GM18867 (cell line): ENCODE data around the gene IRAK2.

Experiments
- ATAC-seq: cut with Tn5 transposase; IDR thresholded peaks from one replicate; pipeline ENCODE4 v1.9.1; 2021; ENCODE audit warnings: mild to moderate bottlenecking, moderate library complexity; ENCODE audit not compliant: unreplicated experiment

Gene IRAK2

DNA sequence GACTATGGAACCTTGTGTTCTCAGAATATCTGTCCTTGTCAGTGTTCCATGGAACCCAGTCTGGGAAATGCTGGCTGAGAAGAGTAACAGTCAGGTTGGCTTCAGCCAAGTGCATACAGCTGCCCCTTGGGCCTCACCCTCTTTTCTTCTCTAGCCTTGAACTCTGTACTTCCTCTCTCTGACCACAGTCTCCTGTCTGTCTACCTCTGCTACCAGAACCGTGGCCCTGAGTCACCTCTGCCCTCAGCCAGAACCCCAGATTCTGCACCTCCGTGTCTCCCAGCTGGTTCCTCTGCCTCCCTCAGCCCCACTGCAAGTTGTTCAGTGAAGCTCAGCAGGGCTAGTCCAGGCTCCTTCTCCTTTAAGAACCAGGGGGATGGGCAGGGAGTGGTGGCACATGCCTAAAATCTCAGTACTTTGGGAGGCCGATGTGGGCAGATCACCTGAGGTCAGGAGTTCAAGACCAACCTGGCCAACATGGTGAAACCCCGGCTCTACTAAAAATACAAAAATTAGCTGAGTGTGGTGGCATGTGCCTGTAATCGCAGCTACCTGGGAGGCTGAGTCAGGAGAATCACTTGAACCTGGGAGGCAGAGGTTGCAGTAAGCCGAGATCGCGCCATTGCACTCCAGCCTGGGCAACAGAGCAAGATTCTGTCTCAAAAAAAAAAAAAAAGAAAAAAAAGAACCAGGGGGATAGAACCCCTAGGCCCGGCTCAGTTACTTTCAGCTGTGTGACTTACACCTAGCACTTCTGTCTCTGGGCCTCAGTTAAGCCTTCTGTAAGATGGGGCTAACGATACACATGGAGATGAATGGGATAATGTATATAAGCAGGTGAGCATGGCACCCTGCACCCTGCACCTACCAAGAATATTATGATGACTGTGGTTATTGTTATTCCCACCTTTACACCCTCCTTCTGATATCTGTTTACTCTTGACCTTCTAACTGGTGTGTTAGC lies 59.2 kb downstream of the IRAK2 start:
- ATAC-seq = peak; percentile 71

DNA sequence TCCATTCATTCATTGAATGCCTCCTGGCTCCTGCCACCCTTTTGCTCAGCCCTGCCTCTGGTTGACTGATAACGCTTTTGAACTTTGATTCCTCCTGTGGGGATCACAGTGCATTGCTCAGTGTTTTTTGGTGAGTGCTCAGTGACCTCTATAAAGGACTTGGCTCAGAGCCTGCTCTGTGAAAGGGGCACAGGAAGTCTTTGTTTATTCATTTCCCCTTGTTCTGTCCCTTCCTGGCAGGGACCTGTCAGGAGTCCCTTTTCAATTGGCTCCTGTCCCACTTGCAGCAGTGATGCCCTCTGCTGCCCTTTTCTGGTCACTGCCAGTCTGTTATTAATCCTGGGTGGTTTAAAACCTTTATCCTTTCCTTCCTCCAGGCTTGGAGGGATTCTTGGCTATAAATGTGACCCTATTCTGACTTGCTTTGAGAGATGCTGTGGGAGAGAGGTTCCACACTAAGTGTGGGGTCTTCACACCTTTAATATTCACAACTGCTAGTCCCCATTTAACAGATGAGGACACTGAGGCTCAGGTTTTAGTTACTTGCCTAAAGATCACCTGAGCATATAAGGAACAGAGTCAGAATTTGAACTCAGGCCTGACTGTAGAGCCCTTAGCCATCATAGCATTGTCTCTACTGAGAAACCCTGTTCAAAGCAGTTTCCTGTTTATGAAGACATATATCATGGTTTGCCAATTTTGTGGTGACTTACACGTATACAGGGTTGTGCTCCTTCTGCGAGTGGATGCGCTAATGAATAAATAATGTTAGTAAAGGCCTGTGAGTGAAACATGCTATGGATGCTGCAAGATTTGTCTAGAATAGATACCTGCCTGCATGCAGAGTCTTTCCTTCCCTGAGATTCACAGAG lies 60.3 kb downstream of the IRAK2 start:
- peak; percentile 45 for ATAC-seq

DNA sequence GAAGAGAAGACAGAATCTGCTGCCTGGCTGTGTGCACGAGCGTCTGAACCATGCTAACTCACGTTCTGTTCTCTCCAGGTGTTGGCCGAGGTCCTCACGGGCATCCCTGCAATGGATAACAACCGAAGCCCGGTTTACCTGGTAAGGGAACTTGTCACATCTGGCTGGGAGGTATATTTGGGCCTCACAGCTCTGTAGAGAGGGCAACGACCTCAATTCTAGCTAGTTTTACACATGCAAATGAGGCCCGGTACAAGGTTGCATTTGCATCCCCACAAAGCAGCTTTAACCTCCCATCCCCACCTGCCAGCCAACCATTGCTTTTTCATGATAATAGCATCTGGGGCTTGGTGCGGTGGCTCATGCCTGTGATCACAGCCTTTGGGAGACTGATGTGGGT lies 61.6 kb downstream of the IRAK2 start:
- ATAC-seq = no peak

- ATAC-seq = no peak
These were observed 63.7 kb downstream of the IRAK2 start for GRCh38 chr3:10228248-10228950.

GRCh38 chr3:10229576-10229975 lies 64.9 kb downstream of the IRAK2 start:
- ATAC-seq = no peak

- peak; percentile 62 for ATAC-seq
These were observed 67.4 kb downstream of the IRAK2 start for GRCh38 chr3:10232137-10232536.

DNA sequence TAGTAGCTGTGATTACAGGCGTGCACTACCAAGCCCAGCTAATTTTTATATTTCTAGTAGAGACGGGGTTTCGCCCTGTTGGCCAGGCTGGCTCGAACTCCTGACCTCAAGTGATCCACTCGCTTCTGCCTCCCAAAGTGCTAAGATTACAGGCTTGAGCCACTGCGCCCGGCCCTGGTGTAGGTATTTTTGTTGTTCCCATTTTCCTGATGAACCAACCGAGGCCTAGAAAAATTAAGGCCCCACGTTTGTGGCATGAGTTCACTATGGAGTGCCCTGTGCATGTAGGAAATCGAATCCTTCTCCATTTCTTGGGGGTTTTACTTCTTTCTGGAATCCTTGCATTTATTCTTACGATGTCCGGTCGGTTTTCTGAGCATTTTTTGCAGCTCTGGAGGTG lies 69.3 kb downstream of the IRAK2 start:
- ATAC-seq = no peak

DNA sequence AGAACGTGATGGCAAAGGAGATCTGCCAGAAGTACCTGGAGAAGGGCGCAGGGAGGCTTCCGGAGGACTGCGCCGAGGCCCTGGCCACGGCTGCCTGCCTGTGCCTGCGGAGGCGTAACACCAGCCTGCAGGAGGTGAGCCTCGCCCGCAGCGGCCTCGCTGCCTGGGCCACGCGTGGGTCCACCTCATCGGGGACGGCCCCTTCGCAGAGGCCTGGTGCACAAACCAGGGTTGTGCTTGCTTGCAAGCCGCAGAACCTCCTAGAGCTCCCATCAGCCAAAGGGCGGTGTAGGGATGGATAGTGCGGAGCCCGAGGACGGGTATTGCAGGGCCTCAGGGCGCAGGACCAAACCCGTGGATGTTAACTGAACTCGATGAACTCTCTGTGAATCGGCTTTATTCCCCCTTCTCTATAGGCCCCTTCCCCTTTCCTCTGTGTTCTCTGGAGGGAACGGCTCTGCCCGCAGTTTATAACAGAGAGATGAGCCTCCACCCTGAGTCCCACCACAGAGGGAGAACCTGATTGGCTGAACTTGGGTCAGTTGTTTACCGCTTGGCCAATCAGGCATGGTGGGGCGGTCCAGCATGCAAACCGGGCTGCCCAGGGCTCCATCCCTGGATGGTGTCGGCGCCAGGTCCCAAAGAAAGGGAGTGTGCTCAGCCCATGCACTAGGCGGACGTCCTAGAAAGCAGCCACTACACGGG lies 70.0 kb downstream of the IRAK2 start:
- ATAC-seq = no peak

- no peak for ATAC-seq
These were observed 70.8 kb downstream of the IRAK2 start for GRCh38 chr3:10235551-10235950.

- ATAC-seq = no peak
These were observed 73.8 kb downstream of the IRAK2 start for GRCh38 chr3:10238345-10239183.

DNA sequence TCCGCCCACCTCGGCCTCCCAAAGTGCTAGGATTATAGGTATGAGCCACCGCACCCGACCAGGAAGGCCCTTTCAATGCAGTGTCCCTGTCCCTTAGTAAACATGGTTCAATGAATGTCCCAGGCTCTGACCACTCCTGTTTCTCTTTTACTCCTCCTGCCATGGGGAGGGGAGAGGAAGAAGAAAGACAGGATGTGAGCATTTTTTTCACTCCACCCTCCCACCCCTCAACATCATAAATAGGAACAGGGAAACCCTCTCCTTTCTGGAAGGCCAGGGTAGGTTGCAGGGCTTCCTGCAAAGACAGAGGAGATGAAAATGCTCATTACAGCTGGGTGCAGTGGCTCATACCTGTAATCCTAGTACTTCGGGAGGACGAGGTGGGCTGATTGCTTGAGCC lies 76.1 kb downstream of the IRAK2 start:
- ATAC-seq = no peak

DNA sequence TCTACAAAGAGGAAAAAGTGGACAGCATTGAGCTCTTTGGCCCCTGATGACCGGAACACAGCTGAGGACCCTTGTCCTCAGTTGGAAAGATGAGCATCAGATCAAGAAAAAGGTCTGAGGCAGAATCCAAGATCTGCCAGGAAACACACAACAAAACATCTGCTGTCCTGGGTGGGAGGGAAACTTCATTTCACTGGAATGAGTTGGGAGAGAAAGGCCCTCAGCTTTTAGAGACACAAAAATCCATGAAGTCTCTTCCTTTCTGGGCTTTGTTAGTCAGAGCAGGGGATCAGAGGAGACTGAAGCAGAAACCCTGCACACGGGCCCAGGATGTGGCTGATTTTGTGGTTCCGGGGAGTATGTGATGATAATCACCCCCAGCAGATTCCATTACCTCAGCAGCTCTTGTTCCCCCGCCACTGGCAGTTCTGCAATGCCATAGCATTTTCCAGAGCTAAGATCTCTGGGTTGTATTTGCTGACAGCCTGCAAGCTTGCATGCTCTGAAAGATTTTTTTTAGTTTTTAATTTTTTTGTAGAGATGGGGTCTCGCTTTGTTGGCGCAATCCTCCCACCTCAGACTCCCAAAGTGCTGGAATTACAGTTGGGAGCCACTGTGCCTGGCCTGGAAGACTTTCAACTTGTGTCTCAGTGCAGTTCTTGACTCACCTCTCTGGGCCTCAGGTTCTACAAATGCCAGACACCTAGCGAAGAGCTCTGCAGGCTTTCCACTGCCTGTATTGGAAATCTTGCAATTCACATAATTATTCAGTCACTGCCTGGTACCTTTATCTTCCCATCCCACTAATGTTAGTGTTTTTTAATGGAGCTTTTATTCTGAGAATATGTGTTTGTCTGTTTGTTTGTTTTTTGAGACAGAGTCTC lies 77.7 kb downstream of the IRAK2 start:
- no peak for ATAC-seq

GRCh38 chr3:10244009-10244408 lies 79.3 kb downstream of the IRAK2 start:
- ATAC-seq = no peak

GRCh38 chr3:10245081-10245712 lies 80.5 kb downstream of the IRAK2 start:
- ATAC-seq = no peak

GRCh38 chr3:10247679-10248183 lies 83.0 kb downstream of the IRAK2 start:
- no peak for ATAC-seq

- peak; percentile 95 for ATAC-seq
These were observed 83.7 kb downstream of the IRAK2 start, which contains the start of gene TATDN2 for GRCh38 chr3:10248184-10248983. TATDN2 (plus strand) TSS chr3:10248459; CDS start chr3:10249201, 742 bp downstream.
